ENCODE results near the gene CDH12.
"Not testable (repeated sequence)": the region's sequence is repeated elsewhere in the genome, so short reads cannot be mapped to it uniquely, and the experiment has no call there.

Gene CDH12

GRCh38 chr5:22852807-22853660 lies at the start of gene CDH12:
Gene CDH12 (minus strand): TSS chr5:22853344.
- DNase-seq (ENCODE audit: low read depth) = no peak

- no peak for DNase-seq (ENCODE audit: low read depth)
These were observed 48.7 kb upstream of the CDH12 start for GRCh38 chr5:22901885-22902284.

- no peak for DNase-seq (ENCODE audit: low read depth)
These were observed 47.7 kb upstream of the CDH12 start for GRCh38 chr5:22900801-22901310.

DNA sequence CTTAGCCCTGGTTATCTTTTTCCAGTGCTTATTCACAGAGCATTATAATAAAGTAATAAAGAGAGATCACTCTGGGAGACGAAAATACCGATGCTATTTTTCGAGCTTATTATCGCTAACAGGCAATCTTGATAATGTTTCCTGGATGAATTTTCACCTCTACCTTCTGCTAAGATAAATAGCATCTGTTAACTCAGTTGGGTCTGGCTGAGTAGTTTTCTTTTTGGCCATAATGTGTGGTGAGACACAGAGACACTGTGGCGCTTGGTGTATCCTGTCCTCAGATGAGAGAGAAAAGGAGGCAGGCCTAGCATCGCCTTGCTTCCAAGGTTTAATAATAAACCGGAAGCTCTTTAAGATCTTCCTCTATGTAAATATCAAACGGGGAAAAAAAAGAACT lies 46.2 kb upstream of the CDH12 start:
- no peak for DNase-seq (ENCODE audit: low read depth)

DNA sequence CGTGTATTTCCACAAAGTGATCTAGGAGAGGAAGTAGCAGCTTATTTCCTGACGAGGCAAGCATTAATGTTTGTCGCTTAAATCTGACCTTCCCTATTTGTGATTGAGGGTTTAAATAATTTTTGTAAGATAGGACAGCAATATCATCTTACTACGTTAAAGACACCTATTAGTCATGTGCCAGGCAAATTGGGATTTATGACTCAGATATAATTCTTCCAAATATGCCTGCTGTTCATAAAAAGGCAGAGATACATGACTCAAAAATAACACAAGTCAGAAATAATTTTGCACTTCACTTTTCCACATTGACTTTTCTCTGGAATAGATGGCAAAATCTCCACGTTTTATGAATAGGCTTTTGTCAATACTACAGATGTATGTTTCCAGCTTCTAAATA lies 43.0 kb upstream of the CDH12 start:
- no peak for DNase-seq (ENCODE audit: low read depth)

DNA sequence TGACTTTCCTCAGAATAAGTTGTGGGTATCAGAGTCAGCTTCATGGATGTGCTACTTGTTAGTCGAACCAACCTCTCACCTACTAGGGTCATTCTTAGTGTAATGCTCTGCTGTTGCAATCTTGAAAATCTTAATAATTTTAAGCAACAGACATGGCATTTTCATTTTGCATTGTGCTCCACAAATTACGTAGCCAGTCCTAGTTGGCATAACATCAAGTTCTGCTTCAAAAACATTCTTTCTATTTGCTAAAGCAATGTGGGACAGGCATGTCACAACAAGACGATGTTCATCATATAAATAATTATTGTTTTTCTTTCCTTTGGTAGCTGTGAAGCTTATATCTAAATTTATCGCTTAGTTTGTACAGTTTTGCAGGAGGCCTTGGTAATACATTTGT lies 39.3 kb upstream of the CDH12 start:
- no peak for DNase-seq (ENCODE audit: low read depth)

GRCh38 chr5:22889720-22890119 lies 36.6 kb upstream of the CDH12 start:
- no peak for DNase-seq (ENCODE audit: low read depth)

GRCh38 chr5:22887566-22887965 lies 34.4 kb upstream of the CDH12 start:
- no peak for DNase-seq (ENCODE audit: low read depth)

- not testable (repeated sequence) for DNase-seq (ENCODE audit: low read depth)
These were observed 5.8 kb upstream of the CDH12 start for GRCh38 chr5:22858911-22859310.

DNA sequence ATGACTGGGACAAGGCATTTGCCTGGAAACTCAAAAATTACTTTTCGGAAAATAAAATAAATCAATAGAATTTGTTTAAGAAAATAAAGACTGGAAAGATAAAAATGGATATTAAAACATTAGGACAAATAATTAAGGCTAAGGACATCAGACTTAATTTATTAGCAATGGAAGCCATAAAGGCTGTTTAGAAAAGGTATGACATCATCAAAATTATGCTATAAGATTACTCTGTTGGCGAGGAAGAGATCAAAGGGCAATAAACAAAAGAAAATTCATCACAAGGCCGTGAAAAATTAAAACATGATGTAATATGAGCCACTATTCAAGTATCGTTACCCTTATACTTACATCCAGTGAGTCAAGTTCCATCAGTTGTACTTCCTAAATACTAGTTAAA lies 2.7 kb upstream of the CDH12 start:
- DNase-seq (ENCODE audit: low read depth) = no peak

DNA sequence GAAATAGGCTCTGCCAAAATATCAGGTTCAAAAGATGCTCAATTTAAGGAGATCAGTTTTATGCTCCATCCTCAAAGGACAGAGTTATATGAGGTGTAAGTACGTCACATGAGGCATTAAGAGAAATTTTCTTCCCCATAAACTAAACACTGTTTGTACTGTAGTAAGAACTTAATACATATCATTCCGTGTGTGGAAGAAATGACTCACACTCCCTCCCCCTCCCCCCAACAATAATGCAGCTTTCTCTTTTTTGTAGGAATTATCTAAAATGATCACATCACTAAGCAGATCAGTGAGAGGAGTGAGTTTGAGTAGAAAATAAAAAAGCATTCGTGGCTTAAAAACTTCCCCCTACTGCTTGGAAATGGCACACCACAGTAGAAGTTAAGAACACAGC lies 2.2 kb downstream of the CDH12 start:
- no peak for DNase-seq (ENCODE audit: low read depth)

DNA sequence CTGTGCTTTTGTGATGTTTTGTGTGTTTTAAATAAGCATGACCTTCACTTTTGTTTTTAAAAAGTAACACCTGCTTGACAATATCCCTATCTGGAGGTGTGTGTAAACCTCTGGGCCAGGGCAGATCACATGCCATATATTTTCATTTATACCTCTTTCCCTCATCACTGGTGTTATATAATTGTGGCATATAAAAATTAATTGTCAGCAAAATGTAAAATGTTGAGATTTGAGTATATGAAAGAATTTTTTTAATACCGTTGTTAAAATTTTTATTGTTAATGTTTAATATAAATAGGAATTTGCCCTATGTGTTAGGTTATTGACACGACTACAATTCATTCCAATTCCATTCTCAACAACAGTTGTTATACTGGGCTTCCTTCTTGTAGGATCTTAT lies 6.5 kb downstream of the CDH12 start:
- no peak for DNase-seq (ENCODE audit: low read depth)

DNA sequence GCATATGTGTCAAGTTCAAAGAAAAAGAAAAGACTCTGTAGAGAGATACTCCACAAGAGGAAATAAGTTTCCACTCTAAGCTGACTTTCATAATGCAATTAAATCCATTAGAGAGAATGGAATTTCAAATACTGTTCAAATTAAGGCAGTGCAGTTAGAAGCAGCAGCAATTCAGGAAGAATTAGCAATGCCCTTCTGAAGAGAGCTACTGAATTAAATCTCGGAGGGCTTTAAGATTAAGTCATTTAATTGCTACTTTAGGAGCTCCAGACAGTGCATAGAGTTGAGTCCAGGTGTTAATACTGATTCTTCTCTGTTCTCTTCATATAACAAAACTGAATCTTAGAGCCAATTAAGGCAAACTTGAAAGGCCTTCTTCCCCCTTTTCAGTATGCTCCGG lies 8.5 kb downstream of the CDH12 start:
- DNase-seq (ENCODE audit: low read depth) = no peak

- DNase-seq (ENCODE audit: low read depth) = no peak
These were observed 9.0 kb downstream of the CDH12 start for GRCh38 chr5:22844155-22844554.

GRCh38 chr5:22842574-22842973 lies 10.6 kb downstream of the CDH12 start:
- no peak for DNase-seq (ENCODE audit: low read depth)

- no peak for DNase-seq (ENCODE audit: low read depth)
These were observed 15.3 kb downstream of the CDH12 start for GRCh38 chr5:22837803-22838202.

GRCh38 chr5:22835686-22836085 lies 17.5 kb downstream of the CDH12 start:
- no peak for DNase-seq (ENCODE audit: low read depth)

DNA sequence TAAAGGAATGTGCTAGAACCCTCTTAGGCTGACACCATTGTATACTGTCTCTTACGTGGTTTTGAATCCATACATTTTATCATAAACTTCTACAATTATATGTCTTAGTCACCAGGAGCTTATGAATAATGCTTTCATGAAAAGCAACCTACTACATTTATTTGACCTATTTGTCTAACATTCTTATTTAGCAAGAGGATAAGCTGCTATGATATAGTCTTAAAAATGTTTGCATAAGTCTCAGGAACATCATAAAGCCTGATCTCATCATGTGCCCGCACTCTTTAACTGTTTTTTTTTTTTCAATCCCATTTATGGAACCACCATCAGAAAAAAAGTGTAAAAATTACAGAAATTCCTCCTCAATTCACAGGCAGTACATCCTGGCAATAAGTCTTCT lies 59.7 kb downstream of the CDH12 start:
- no peak for DNase-seq (ENCODE audit: low read depth)

- DNase-seq (ENCODE audit: low read depth) = no peak
These were observed 65.3 kb downstream of the CDH12 start for GRCh38 chr5:22787807-22788206.

DNA sequence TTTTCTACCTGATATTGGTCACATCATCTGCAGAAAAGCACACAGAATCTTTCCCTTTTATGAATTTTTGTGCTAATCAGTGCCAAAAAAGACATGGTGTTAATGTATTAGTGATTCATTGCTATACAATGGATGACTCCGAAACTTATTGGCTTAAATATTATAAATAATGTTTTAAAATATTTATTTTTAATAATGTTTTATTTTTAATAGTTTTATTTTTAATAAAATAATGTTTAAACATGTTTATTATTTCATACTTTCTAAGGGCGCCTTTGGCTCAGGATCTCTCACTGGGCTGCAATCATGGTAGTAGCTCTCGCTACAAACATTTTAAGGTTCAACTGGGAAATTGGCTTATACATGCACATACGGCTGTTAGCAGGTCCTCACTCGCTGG lies 65.7 kb downstream of the CDH12 start:
- no peak for DNase-seq (ENCODE audit: low read depth)

DNA sequence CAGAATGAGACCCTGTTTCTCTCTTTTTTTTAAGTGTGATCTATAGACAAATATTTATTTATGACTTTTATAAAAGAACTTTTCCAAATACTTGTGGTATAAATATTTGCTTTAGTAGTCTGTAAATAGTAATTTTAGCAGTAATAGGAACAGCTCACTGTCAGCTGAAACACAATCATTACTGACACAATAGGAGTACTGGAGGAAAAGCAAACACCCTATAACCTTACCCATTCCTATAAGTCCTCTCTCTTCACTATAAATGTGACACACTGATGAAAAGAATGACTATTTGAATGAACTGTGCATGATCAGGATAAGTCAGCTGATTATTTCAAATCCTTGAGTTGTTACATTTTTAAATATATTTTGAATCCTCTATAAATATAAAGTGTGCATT lies 72.4 kb downstream of the CDH12 start:
- DNase-seq (ENCODE audit: low read depth) = no peak

- DNase-seq (ENCODE audit: low read depth) = no peak
These were observed 73.6 kb downstream of the CDH12 start for GRCh38 chr5:22779499-22779898.

DNA sequence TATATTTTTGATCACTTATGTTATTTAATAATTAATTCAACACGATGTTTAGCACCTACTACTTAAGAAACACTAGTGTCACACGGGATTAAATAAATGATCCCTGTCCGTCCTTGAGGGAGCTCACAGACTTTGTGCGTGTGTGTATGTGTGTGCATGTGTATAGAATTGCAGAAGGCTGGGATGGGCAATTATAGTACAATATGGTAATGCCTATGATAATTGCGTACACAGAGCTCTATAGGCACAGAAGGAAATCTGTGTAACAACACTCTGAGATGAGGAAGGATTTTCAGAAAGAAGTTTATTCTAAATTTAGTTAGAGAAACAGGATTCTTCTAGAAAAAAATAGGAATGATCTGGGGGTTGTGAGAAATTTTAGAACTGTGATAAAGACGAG lies 76.9 kb downstream of the CDH12 start:
- no peak for DNase-seq (ENCODE audit: low read depth)

DNA sequence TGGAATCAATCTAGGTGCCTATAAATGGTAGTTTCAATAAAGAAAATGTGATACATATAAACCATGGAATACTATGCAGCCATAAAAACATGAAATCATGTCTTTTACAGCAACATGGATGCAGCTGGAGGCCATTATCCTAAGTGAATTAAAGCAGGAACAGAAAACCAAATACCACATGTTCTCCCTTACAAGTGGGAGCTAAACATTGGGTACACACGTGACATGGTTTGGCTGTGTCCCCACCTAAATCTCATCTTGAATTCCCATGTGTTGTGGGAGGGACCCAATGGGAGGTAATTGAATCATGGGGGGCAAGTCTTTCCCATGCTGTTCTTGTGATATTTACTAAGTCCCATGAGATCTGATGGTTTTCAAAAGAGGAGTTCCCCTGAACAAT lies 78.9 kb downstream of the CDH12 start:
- not testable (repeated sequence) for DNase-seq (ENCODE audit: low read depth)

Measured in activated gamma-delta T cell treated with anti-CD3 and anti-CD28 coated beads, Interleukin-2, amount 50 U/mL, for 16 hours (primary cell).